Uterus (tissue), 2 donors: Measurements from ENCODE around the gene LACC1.

Source experiments
- POLR2A ChIP-seq, 2 donors: fragments of 450-650 bp; IDR thresholded peaks; one replicate each; pipeline ENCODE4 v1.6.1; 2016; ENCODE audit warnings: antibody characterized with exemption in 2 of 2, mild to moderate bottlenecking in 1 of 2, moderate library complexity in 1 of 2
- TF ChIP-seq, protein P1 (sequence below), 4 experiments: fragments of 200-600 bp in 2 of 4; fragments of 450-650 bp in 2 of 4; sonication (generic) in 2 of 4; IDR thresholded peaks; one replicate each; pipeline ENCODE4 v1.5.1; 2016 to 2019; ENCODE audit warnings: antibody characterized with exemption in 4 of 4, mild to moderate bottlenecking in 2 of 4, moderate library complexity in 1 of 4

- TF ChIP-seq, protein P1, sequence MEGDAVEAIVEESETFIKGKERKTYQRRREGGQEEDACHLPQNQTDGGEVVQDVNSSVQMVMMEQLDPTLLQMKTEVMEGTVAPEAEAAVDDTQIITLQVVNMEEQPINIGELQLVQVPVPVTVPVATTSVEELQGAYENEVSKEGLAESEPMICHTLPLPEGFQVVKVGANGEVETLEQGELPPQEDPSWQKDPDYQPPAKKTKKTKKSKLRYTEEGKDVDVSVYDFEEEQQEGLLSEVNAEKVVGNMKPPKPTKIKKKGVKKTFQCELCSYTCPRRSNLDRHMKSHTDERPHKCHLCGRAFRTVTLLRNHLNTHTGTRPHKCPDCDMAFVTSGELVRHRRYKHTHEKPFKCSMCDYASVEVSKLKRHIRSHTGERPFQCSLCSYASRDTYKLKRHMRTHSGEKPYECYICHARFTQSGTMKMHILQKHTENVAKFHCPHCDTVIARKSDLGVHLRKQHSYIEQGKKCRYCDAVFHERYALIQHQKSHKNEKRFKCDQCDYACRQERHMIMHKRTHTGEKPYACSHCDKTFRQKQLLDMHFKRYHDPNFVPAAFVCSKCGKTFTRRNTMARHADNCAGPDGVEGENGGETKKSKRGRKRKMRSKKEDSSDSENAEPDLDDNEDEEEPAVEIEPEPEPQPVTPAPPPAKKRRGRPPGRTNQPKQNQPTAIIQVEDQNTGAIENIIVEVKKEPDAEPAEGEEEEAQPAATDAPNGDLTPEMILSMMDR (IDR thresholded peaks at IDR 0.05), result no peak
- TF ChIP-seq POLR2A (IDR thresholded peaks at IDR 0.05), result no peak
Measured at GRCh38 chr13:43937839-43938238, 58.1 kb downstream of the LACC1 start.
